Measurements from ENCODE around the gene PARVA. TPM values are rescaled to one million over a fixed set of nuclear protein-coding genes. Genes with fewer than 3 reads are reported as not detected.
A peak's percentile ranks its signal among the peaks of the same experiment; 100 is the strongest.

PARVA gene
- total and polyA plus RNA-seq, 7 donors = 15.7 to 195 (median 110) TPM

GRCh38 chr11:12416552-12416951 lies 39.2 kb downstream of the PARVA start:
- DNase-seq = no peak
- 86 to 94% methylated on average over 6 of the region's 6 CpGs for WGBS, 2 donors
- TF ChIP-seq POLR2A (IDR thresholded peaks at IDR 0.05) (no peak), EP300 (IDR thresholded peaks at IDR 0.05) (no peak), POLR2AphosphoS5 (IDR thresholded peaks at IDR 0.05) (no peak)
- TF ChIP-seq, protein P1, sequence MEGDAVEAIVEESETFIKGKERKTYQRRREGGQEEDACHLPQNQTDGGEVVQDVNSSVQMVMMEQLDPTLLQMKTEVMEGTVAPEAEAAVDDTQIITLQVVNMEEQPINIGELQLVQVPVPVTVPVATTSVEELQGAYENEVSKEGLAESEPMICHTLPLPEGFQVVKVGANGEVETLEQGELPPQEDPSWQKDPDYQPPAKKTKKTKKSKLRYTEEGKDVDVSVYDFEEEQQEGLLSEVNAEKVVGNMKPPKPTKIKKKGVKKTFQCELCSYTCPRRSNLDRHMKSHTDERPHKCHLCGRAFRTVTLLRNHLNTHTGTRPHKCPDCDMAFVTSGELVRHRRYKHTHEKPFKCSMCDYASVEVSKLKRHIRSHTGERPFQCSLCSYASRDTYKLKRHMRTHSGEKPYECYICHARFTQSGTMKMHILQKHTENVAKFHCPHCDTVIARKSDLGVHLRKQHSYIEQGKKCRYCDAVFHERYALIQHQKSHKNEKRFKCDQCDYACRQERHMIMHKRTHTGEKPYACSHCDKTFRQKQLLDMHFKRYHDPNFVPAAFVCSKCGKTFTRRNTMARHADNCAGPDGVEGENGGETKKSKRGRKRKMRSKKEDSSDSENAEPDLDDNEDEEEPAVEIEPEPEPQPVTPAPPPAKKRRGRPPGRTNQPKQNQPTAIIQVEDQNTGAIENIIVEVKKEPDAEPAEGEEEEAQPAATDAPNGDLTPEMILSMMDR (IDR thresholded peaks at IDR 0.05) = no peak
- H3K27me3 ChIP-seq = no peaks in the 10 kb centered on the region
- H3K36me3 ChIP-seq = no peaks in the 10 kb centered on the region
- H3K9me3 ChIP-seq = no peaks in the 10 kb centered on the region
- H3K27ac ChIP-seq = peak overlapping the region; percentile 97 to 99 (median 98)
- H3K4me3 ChIP-seq = no peak overlapping the region
- intact Hi-C loops (cut with DNase I) = no loop called here
- peaks cover 0 to 100% (median 86%) of the 10 kb centered on the region in 4 donors for H3K4me1 ChIP-seq

DNA sequence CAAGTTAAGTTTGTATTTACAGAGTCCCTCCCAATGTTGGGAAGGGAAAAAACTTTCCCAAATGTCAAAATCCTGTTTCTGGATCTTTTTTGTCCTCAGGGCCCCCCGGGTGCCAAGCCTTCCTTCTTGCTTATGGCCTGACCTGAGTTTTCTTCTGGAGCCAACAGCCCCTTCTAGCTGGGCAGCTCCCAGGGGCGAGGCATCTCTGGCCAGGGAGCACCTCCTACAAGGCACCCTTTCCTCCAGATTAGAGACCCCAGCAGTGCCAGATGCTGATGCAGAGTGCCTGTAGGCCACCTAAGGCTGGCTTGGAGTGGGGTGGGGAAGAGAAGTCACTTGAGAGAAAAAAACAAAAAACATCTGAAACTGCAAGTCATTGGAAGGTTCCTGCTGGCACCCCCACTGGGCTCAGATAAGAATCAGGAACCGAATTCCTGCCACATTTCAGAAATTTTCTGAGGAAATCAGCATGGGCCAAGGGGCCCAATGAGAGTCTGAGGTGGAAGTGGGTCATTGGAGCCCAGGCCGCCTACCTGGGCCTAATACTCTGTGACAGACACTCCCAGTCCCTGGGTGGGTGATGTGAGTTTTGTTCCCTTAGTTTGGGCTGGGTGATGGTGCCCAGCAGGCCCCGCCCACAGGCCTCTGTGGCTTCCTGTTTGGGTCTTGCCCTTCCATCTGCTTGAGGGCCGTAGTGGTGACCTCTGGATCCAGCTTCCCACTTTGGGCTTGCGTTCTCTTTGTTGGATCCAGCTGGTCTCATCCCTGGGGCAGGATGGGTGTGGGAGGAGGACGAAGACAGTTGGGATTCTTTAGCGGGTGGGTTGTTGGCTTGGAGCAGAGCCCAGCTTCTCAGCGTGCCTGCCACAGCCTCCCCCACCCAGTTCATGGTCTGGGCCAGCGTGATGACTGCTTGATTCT lies 40.6 kb downstream of the PARVA start:
- no peak overlapping the region for H3K4me3 ChIP-seq
- peak overlapping the region; percentile 97 to 99 (median 98) for H3K27ac ChIP-seq
- no peak for TF ChIP-seq POLR2A (IDR thresholded peaks at IDR 0.05)
- TF ChIP-seq EP300 (IDR thresholded peaks at IDR 0.05) = no peak
- TF ChIP-seq, protein P1 (IDR thresholded peaks at IDR 0.05) = no peak
- no peak for TF ChIP-seq POLR2AphosphoS5 (IDR thresholded peaks at IDR 0.05)
- H3K27me3 ChIP-seq = no peaks in the 10 kb centered on the region
- H3K36me3 ChIP-seq = no peaks in the 10 kb centered on the region
- intact Hi-C loops (cut with DNase I) = no loop called here
- 75 to 86% methylated on average over 11 of the region's 11 CpGs for WGBS, 2 donors
- DNase-seq = no peak
- H3K4me1 ChIP-seq = peaks cover 0 to 100% (median 81%) of the 10 kb centered on the region in 4 donors
- H3K9me3 ChIP-seq = no peaks in the 10 kb centered on the region

GRCh38 chr11:12420040-12420439 lies 42.7 kb downstream of the PARVA start:
- Histone ChIP-seq H3K36me3 (no peaks in the 10 kb centered on the region), H3K4me3 (no peak overlapping the region), H3K9me3 (no peaks in the 10 kb centered on the region), H3K27ac (peak overlapping the region; percentile 97 to 99 (median 98)), H3K27me3 (no peaks in the 10 kb centered on the region), H3K4me1 (peaks cover 0 to 96% (median 70%) of the 10 kb centered on the region in 4 donors)
- DNase-seq = no peak
- 85 to 92% methylated on average over 3 of the region's 3 CpGs for WGBS, 2 donors
- TF ChIP-seq, protein P1 (IDR thresholded peaks at IDR 0.05) = no peak
- no peak for TF ChIP-seq POLR2AphosphoS5 (IDR thresholded peaks at IDR 0.05)
- no peak for TF ChIP-seq POLR2A (IDR thresholded peaks at IDR 0.05)
- no peak for TF ChIP-seq EP300 (IDR thresholded peaks at IDR 0.05)
- intact Hi-C loops (cut with DNase I) = no loop called here

DNA sequence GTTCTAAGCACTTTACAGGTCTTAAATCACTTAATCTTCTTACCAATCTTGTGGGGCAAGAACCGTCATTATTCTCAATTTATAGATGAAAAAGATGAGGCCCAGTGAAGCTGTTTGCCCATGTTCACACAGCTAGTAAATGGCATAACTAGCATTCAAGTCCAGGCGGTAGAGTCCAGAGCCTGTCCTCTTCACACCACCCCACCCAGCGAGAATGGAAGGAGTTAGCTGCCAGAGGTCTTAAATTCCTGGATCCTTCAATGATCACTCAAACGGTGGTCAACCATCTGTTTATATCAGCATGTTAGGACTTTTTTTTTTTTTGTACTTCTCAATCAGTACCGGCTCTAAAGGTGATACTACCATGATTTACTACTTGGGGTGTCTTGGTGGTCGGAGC lies 43.3 kb downstream of the PARVA start:
- intact Hi-C loops (cut with DNase I) = no loop called here
- Histone ChIP-seq H3K27me3 (no peaks in the 10 kb centered on the region), H3K4me3 (no peak overlapping the region), H3K9me3 (no peaks in the 10 kb centered on the region), H3K27ac (peak overlapping the region; percentile 97 to 99 (median 98)), H3K4me1 (peaks cover 0 to 96% (median 66%) of the 10 kb centered on the region in 4 donors), H3K36me3 (peaks cover 0 to 6% (median 0%) of the 10 kb centered on the region in 4 donors)
- no peak for DNase-seq
- 92% methylated on average over 6 of the region's 6 CpGs for WGBS, 2 donors
- no peak for TF ChIP-seq POLR2AphosphoS5 (IDR thresholded peaks at IDR 0.05)

DNA sequence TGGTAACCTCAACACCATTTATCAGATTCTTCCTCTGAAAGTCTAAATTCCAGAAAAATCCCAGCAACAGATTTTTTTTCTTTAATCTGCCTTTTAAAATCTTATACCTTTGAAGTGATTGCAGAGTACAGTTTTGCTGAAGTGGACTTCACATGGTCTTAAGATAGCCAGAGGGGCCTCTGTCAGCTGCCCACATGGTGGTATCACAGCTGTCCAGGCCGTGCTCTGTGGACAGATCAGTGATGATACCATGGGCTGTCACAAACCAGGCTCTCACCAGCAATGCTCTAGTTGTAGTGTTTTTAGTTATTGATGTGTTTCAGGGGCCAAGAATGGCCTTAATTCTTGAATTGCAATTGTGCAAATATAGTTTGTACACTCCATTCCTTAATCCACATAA lies 44.0 kb downstream of the PARVA start:
- no peak for DNase-seq
- intact Hi-C loops (cut with DNase I) = no loop called here
- no peaks in the 10 kb centered on the region for H3K27me3 ChIP-seq
- TF ChIP-seq POLR2AphosphoS5 (IDR thresholded peaks at IDR 0.05) (no peak), POLR2A (IDR thresholded peaks at IDR 0.05) (no peak), EP300 (IDR thresholded peaks at IDR 0.05) (no peak)
- TF ChIP-seq, protein P1 (IDR thresholded peaks at IDR 0.05) = no peak
- peak overlapping the region in 3 of 4 donors; percentile 97 to 99 (median 98) for H3K27ac ChIP-seq
- H3K9me3 ChIP-seq = no peaks in the 10 kb centered on the region
- no peak overlapping the region for H3K4me3 ChIP-seq
- WGBS, 2 donors = 84 to 86% methylated on average over 1 of the region's 1 CpG
- peaks cover 0 to 11% (median 0%) of the 10 kb centered on the region in 4 donors for H3K36me3 ChIP-seq
- H3K4me1 ChIP-seq = peaks cover 0 to 95% (median 62%) of the 10 kb centered on the region in 4 donors

All from sigmoid colon (tissue), 7 donors.